ENCODE data around the gene C2orf72. TPM values are rescaled to one million over a fixed set of nuclear protein-coding genes. Genes with fewer than 3 reads are reported as not detected.
"Not testable (repeated sequence)": the region's sequence is repeated elsewhere in the genome, so short reads cannot be mapped to it uniquely, and the experiment has no call there.

C2orf72 gene
- total RNA-seq, 2 donors from 2014 or later = 0.15 TPM; not detected in 1

- ATAC-seq (no peak), DNase-seq (no peak)
- intact Hi-C loops (cut with DNase I) = loop anchor here in 1 of 2 donors (5.0 kb wide), 1 partner anchor 349 kb away; no protein-coding TSS in a partner anchor
These were observed 25.8 kb upstream of the C2orf72 start for GRCh38 chr2:231011526-231011925.

- ATAC-seq (no peak), DNase-seq (no peak)
- intact Hi-C loops (cut with DNase I) = loop anchor here in 1 of 2 donors (5.0 kb wide), 1 partner anchor 350 kb away; no protein-coding TSS in a partner anchor
These were observed 24.9 kb upstream of the C2orf72 start for GRCh38 chr2:231012463-231012862.

- ATAC-seq (no peak), DNase-seq (no peak)
- intact Hi-C loops (cut with DNase I) = loop anchor here in 1 of 2 donors (5.0 kb wide), 1 partner anchor 352 kb away; no protein-coding TSS in a partner anchor
These were observed 23.5 kb upstream of the C2orf72 start for GRCh38 chr2:231013820-231014219.

GRCh38 chr2:231015478-231015877 lies 21.8 kb upstream of the C2orf72 start:
- intact Hi-C loops (cut with DNase I) = no loop called here
- ATAC-seq (no peak), DNase-seq (no peak)

GRCh38 chr2:231015926-231016325 lies 21.4 kb upstream of the C2orf72 start:
- intact Hi-C loops (cut with DNase I) = no loop called here
- ATAC-seq (no peak), DNase-seq (no peak)

GRCh38 chr2:231016566-231017230 lies 20.6 kb upstream of the C2orf72 start:
- DNase-seq (no peak), ATAC-seq (no peak)
- intact Hi-C loops (cut with DNase I) = no loop called here

- ATAC-seq = no peak
These were observed 20.1 kb upstream of the C2orf72 start for GRCh38 chr2:231017231-231017598.

GRCh38 chr2:231018184-231018583 lies 19.1 kb upstream of the C2orf72 start:
- intact Hi-C loops (cut with DNase I) = no loop called here
- ATAC-seq = no peak
- no peak for DNase-seq

More at GRCh38 chr2:231017231-231017598, 20.1 kb upstream of the C2orf72 start:
- no peak for DNase-seq
- intact Hi-C loops (cut with DNase I) = no loop called here

- DNase-seq; intact Hi-C loops (cut with DNase I); ATAC-seq: not testable (repeated sequence)
These were observed 12.3 kb upstream of the C2orf72 start for GRCh38 chr2:231025059-231025458.

GRCh38 chr2:231028889-231029288 lies 8.4 kb upstream of the C2orf72 start:
- ATAC-seq (no peak), DNase-seq (no peak)
- intact Hi-C loops (cut with DNase I) = no loop called here

GRCh38 chr2:231029563-231029962 lies 7.8 kb upstream of the C2orf72 start:
- intact Hi-C loops (cut with DNase I) = no loop called here
- DNase-seq (no peak), ATAC-seq (no peak)

GRCh38 chr2:231030725-231031124 lies 6.6 kb upstream of the C2orf72 start:
- DNase-seq (no peak), ATAC-seq (no peak)
- intact Hi-C loops (cut with DNase I) = no loop called here

- DNase-seq = no peak
- ATAC-seq = no peak
- intact Hi-C loops (cut with DNase I) = no loop called here
These were observed 4.7 kb upstream of the C2orf72 start for GRCh38 chr2:231032575-231033140.

- intact Hi-C loops (cut with DNase I) = no loop called here
- no peak for DNase-seq
- ATAC-seq = no peak
These were observed 3.9 kb upstream of the C2orf72 start for GRCh38 chr2:231033147-231034132.

GRCh38 chr2:231034291-231034882 lies 2.9 kb upstream of the C2orf72 start:
- intact Hi-C loops (cut with DNase I) = no loop called here
- DNase-seq (no peak), ATAC-seq (no peak)

GRCh38 chr2:231036131-231036530 lies 1.2 kb upstream of the C2orf72 start:
- intact Hi-C loops (cut with DNase I) = no loop called here
- ATAC-seq = no peak
- DNase-seq = no peak

GRCh38 chr2:231036578-231037106 lies 681 bp upstream of the C2orf72 start:
- ATAC-seq (no peak), DNase-seq (no peak)
- intact Hi-C loops (cut with DNase I) = no loop called here

GRCh38 chr2:231037731-231038482 lies 584 bp downstream of the C2orf72 start:
- DNase-seq (no peak), ATAC-seq (no peak)
- intact Hi-C loops (cut with DNase I) = no loop called here
